ENCODE measurements around the gene FUT7.

The FUT7 gene

DNA sequence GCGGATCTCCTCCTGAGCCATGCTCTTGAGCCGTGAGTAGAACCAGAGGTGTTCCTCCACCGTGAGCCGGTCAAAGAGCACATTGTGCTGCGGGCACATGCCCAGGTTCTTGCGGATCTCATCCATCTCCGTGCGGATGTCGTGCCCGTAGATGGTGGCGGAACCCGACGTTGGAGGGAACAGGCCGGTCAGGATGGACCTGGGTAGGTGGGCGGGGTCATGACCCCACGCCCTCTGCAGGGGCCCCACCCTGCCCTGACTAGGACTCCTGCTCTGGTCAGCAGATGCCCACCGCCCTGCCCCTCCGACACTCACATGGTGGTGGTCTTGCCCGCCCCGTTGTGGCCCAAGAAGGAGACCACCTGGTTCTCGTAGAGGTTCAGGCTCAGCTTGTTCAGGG lies 15.9 kb downstream of the FUT7 start:
- TF ChIP-seq ZFX (IDR thresholded peaks at IDR 0.05; ENCODE audit: borderline replicate concordance) = no peak
- TF ChIP-seq, protein P1, sequence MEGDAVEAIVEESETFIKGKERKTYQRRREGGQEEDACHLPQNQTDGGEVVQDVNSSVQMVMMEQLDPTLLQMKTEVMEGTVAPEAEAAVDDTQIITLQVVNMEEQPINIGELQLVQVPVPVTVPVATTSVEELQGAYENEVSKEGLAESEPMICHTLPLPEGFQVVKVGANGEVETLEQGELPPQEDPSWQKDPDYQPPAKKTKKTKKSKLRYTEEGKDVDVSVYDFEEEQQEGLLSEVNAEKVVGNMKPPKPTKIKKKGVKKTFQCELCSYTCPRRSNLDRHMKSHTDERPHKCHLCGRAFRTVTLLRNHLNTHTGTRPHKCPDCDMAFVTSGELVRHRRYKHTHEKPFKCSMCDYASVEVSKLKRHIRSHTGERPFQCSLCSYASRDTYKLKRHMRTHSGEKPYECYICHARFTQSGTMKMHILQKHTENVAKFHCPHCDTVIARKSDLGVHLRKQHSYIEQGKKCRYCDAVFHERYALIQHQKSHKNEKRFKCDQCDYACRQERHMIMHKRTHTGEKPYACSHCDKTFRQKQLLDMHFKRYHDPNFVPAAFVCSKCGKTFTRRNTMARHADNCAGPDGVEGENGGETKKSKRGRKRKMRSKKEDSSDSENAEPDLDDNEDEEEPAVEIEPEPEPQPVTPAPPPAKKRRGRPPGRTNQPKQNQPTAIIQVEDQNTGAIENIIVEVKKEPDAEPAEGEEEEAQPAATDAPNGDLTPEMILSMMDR (IDR thresholded peaks at IDR 0.05) = no peak
- H3K27ac ChIP-seq = no peak overlapping the region

DNA sequence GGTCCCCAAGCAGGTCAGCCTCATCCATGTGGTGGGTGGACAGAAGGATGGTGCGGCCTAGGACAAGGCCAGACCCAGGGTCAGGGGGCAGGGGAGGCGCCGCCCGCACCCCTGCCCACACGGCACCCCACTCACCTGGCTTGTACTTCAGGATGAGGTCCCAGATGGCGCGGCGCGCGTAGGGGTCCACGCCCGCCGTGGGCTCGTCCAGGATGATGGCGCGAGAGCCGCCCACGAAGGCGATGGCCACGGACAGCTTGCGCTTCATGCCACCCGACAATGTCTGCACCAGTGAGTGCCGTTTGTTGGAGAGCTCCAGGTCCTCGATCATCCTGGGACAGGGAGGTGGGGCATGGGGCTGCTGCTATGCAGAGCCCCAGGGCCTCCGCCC lies 16.4 kb downstream of the FUT7 start:
- TF ChIP-seq, protein P1 (IDR thresholded peaks at IDR 0.05) = no peak
- no peak for TF ChIP-seq ZFX (IDR thresholded peaks at IDR 0.05; ENCODE audit: borderline replicate concordance)
- no peak overlapping the region for H3K27ac ChIP-seq

DNA sequence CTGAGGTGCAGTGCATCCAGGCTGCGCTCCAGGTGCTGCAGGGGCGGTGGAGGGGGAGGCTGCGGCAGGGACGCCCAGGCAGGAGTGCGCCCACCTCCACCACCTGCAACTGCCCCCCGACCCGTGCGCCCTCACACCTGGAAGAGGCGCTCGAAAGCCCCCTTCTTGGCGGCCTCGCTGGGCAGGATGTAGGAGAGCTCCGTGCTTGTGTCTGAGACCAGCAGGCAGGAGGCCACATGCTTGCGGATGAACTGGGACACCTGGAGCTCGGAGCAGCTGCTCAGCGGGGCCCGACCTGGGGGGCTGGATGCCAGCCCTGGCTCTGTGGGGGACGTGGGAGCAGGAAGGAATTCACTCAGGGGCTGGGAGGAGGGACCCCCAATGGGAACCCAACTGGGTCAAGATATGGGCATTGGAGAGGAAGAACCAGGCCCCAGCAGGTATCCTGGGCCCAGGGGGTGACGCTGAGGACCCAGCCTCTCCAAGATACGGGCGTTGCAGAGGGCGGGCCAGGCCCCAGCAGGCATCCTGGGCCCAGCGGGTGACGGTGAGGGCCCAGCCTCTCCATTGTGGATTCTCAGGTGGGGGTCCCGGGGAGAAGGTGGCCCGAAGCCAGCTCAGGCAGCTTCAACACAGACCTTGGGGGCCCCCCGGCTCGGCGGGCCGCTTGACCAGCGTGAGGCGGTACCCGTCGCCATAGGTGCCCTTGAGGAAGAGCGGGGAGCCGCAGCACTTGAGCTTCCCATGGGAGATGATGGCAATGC lies 16.9 kb downstream of the FUT7 start:
- TF ChIP-seq, protein P1 (IDR thresholded peaks at IDR 0.05) = no peak
- TF ChIP-seq ZFX (IDR thresholded peaks at IDR 0.05; ENCODE audit: borderline replicate concordance) = no peak
- no peak overlapping the region for H3K27ac ChIP-seq

DNA sequence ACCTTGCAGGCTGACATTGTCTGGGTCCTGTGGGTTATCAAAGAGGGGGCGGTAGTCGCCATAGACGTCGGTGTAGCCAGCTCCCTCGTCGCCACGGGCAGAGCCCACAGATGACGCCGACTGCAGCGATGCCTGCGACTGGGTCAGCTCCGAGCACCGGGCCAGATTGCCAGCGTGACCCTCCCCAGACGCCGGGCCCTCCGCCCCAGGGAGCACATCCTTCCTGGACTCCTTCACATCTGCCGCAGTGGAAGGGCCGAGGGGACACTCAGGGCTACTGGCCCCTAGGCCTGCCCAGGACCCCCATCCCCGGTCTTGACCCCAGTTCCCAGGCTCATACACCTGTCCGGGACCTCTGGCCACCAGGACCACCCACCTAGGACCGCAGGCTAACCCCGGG lies 17.7 kb downstream of the FUT7 start:
- TF ChIP-seq, protein P1 (IDR thresholded peaks at IDR 0.05) = no peak
- no peak for TF ChIP-seq ZFX (IDR thresholded peaks at IDR 0.05; ENCODE audit: borderline replicate concordance)

DNA sequence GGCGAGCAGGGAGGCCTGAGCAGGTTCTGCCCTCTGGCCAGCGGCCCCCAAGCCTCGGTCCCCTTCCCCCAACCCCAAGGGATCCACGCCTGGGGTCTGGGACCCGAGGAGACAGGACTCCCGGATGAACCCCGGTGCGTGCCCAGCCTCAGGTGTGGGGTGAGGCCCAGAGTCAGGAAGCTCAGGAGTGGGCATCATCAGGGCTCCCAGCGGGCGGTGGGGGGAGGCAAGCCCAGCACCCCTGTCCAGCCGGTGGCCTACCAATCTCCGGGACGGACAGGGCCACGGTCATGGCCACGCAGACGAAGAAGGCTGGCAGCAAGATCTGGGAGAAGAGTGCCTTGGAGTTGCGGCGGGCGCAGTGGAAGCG lies 18.3 kb downstream of the FUT7 start:
- TF ChIP-seq, protein P1 (IDR thresholded peaks at IDR 0.05) = no peak
- no peak for TF ChIP-seq ZFX (IDR thresholded peaks at IDR 0.05; ENCODE audit: borderline replicate concordance)
- no peak overlapping the region for H3K27ac ChIP-seq

More for the DNA sequence above, 17.7 kb downstream of the FUT7 start:
- no peak overlapping the region for H3K27ac ChIP-seq

DNA sequence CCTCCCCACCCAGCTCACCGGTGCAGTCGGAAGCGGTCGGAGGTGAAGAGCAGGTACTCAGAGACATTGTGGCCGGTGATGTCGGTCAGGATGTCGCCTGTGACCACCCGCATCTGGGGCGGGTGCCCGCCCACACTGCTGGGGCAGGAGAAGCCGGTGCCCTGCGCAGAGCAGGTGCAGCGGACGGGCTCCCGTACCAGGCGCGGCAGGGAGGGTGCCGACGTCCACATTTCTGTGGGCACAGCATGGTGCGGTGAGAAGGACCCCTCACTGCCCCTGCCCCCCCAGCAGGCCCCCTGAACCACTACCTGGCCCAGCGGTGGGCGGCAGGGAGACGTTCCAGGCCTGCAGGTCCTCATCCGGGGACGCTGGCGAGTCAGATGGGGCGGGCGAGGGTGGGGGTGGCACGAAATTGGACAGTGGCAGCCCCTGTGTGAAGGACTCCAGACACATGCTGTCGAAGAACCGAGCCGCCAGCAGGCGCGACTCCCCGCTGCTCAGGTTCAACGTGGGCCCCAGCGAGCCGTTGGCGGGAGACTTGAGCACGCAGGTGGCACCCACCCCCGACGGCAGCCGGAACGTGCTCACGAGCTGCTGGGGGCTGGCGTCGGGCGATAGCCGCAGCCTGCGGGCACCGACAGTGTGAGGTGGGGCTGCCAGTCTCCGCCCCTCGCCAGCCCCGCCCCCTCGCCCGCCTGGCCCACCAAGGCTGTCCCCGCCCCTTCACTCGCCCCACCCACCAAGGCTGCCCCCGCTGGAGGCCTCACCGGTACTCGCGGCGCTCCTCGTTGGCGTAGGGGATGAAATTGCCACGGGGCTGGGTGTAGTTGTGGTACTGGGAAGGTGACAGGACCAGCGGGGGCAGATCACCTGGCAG lies 19.0 kb downstream of the FUT7 start:
- H3K27ac ChIP-seq = no peak overlapping the region
- TF ChIP-seq, protein P1 (IDR thresholded peaks at IDR 0.05) = no peak
- TF ChIP-seq ZFX (IDR thresholded peaks at IDR 0.05; ENCODE audit: borderline replicate concordance) = no peak
